ENCODE results near the gene RBBP6. TPM values are rescaled to one million over a fixed set of nuclear protein-coding genes. Genes with fewer than 3 reads are reported as not detected.
"Not testable (repeated sequence)": the region's sequence is repeated elsewhere in the genome, so short reads cannot be mapped to it uniquely, and the experiment has no call there.

RBBP6 gene
- total RNA-seq, 6 experiments from 2014 or later, result 16.0 to 24.8 (median 20.1) TPM

DNA sequence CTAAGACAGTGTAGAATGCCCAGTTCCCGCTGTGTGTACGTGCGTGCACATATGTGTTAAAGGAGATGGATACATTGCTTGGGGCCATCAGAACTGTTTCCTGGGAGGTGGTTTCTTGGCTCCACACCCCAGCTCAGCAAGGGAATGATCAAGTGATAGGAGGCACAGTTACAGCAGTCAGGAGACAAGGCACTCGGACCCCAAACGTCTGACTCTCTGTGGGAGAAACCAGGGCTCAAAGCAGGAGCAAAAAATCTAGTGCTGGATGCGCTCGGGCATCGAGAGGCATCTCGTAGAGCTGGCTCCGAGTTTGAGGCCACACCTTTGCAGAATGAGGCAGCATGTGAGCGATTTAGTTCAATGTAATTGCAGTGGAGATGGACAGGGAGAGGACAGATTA, 71.9 kb downstream of the RBBP6 start:
- Histone ChIP-seq H3K9me3 (no peaks in the 10 kb centered on the region), H3K27ac (no peak overlapping the region), H3K4me1 (peaks cover 0 to 5% (median 0%) of the 10 kb centered on the region in 4 donors), H3K4me3 (no peak overlapping the region), H3K36me3 (no peaks in the 10 kb centered on the region), H3K27me3 (peaks cover 0 to 3% of the 10 kb centered on the region in 2 donors)
- TF ChIP-seq, protein P1, sequence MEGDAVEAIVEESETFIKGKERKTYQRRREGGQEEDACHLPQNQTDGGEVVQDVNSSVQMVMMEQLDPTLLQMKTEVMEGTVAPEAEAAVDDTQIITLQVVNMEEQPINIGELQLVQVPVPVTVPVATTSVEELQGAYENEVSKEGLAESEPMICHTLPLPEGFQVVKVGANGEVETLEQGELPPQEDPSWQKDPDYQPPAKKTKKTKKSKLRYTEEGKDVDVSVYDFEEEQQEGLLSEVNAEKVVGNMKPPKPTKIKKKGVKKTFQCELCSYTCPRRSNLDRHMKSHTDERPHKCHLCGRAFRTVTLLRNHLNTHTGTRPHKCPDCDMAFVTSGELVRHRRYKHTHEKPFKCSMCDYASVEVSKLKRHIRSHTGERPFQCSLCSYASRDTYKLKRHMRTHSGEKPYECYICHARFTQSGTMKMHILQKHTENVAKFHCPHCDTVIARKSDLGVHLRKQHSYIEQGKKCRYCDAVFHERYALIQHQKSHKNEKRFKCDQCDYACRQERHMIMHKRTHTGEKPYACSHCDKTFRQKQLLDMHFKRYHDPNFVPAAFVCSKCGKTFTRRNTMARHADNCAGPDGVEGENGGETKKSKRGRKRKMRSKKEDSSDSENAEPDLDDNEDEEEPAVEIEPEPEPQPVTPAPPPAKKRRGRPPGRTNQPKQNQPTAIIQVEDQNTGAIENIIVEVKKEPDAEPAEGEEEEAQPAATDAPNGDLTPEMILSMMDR (IDR thresholded peaks at IDR 0.05), result no peak
- no peak for TF ChIP-seq POLR2A (IDR thresholded peaks at IDR 0.05)
- no peak for DNase-seq
- 68% methylated on average over 10 of the region's 11 CpGs for WGBS (ENCODE audit: insufficient coverage, low coverage, low lambda C conversion rate, missing lambda C conversion rate)
- ATAC-seq, result no peak
- intact Hi-C loops (cut with DNase I), result no loop called here

DNA sequence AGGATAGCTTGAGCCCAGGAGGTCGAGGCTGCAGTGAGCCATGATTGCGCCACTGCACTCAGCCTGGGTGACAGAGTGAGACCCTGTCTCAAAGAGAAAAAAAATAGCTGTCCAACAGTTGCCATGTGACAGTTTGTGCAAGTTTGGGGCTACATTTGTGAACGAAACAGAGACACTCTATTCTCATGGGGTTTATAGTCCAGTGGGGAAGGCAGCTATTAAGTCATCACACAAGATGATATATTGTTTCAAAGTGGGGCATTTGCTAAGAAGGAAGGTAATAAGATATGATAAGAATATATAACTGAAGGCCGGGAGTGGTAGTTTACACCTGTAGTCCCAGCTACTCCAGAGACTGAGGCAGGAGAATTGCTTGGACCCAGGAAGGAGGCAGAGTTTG, 73.3 kb downstream of the RBBP6 start:
- DNase-seq, result no peak
- no peak overlapping the region for H3K27ac ChIP-seq
- H3K27me3 ChIP-seq, result peaks cover 0 to 3% of the 10 kb centered on the region in 2 donors
- TF ChIP-seq POLR2A (IDR thresholded peaks at IDR 0.05), result no peak
- TF ChIP-seq, protein P1 (IDR thresholded peaks at IDR 0.05), result no peak
- no peaks in the 10 kb centered on the region for H3K36me3 ChIP-seq
- 66% methylated on average over 4 of the region's 4 CpGs for WGBS (ENCODE audit: insufficient coverage, low coverage, low lambda C conversion rate, missing lambda C conversion rate)
- no peaks in the 10 kb centered on the region for H3K9me3 ChIP-seq
- peaks cover 0 to 5% (median 0%) of the 10 kb centered on the region in 4 donors for H3K4me1 ChIP-seq
- H3K4me3 ChIP-seq, result no peak overlapping the region
- no peak for ATAC-seq
- intact Hi-C loops (cut with DNase I), result no loop called here

DNA sequence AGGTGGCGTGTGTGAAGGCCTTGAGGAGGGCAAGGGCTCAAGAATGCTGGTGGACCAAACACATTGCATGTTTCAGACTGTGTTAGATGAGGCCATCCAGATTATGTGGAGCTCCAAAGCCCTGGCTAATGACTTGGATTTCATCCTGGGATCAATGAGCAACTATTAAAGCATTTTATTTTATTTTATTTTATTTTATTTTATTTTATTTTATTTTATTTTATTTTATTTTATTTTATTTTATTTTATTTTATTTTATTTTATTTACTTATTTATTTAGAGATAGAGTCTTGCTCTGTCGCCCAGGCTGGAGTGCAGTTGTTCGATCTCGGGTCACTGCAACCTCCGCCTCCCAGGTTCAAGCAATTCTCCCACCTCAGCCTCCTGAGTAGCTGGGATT, 73.9 kb downstream of the RBBP6 start:
- WGBS (ENCODE audit: insufficient coverage, low coverage, low lambda C conversion rate, missing lambda C conversion rate), result 86% methylated on average over 4 of the region's 5 CpGs
- H3K36me3 ChIP-seq; H3K27me3 ChIP-seq; H3K9me3 ChIP-seq; H3K4me1 ChIP-seq; H3K27ac ChIP-seq; H3K4me3 ChIP-seq; DNase-seq; ATAC-seq; intact Hi-C loops (cut with DNase I): not testable (repeated sequence)

DNA sequence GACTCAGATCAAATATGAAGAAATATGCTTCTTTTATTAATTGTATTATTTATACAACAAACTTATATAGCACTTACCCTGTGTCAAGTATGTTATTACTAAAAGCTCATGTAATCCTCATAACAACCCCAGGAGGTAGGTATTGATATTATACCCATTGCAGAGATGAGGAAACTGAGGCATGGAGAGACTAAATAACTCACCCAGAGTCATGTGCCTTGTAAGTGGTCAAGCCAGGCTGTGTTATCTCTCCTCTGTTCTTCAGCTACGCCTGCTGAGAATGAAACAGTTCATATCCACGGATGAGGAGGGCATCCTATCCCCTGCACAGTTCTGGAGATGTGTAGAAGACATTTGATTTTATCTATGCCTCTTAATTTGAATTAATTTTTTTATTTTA, 78.1 kb downstream of the RBBP6 start:
- no peak for DNase-seq
- intact Hi-C loops (cut with DNase I), result no loop called here
- Histone ChIP-seq H3K9me3 (no peaks in the 10 kb centered on the region), H3K4me1 (no peaks in the 10 kb centered on the region), H3K36me3 (no peaks in the 10 kb centered on the region), H3K27ac (no peak overlapping the region), H3K4me3 (no peak overlapping the region), H3K27me3 (no peaks in the 10 kb centered on the region)
- ATAC-seq, result no peak
- WGBS (ENCODE audit: insufficient coverage, low coverage, low lambda C conversion rate, missing lambda C conversion rate), result 85% methylated on average over 2 of the region's 2 CpGs
- TF ChIP-seq, protein P1 (IDR thresholded peaks at IDR 0.05), result no peak
- no peak for TF ChIP-seq POLR2A (IDR thresholded peaks at IDR 0.05)

Other genes starting within 250 kb of the RBBP6 start
- gene TNRC6A, start 190.1 kb downstream of the RBBP6 start, total RNA-seq, result 10 to 100 TPM; 17.0 to 38.4 (median 23.1) TPM

Data from right lobe of liver (tissue), 6 donors.